GM12878 (cell line): ENCODE measurements around the gene ABCC3. TPM values are rescaled to one million over a fixed set of nuclear protein-coding genes. Genes with fewer than 3 reads are reported as not detected.

Experiments used
- ATAC-seq: fragments of 200-7000 bp; cut with Tn5 transposase; 3 replicates; pipeline ENCODE4 v1.9.1; 2020; ENCODE audit warnings: mild to moderate bottlenecking, moderate library complexity
- BruUV-seq: library from RNA; stranded (reverse); fragments of 400-500 nt; replicated peaks from 2 replicates; lab custom pipeline; 2021; lab: Mats Ljungman, UMichigan
- CTCF ChIA-PET: fragments of 300-600 bp; sonication (Branson Sonifier 250); formaldehyde crosslinking; extraction: SDS; loops from one replicate; lab custom pipeline; 2021; ENCODE audit warnings: inconsistent platforms; lab: Yijun Ruan, JAX
- POLR2A ChIA-PET: fragments of 350-600 bp; formaldehyde crosslinking; extraction: SDS; loops from one replicate; lab custom pipeline; 2021; ENCODE audit warnings: inconsistent platforms; lab: Charles Lee
- RAD21 ChIA-PET: fragments of 300-600 bp; sonication (Branson Sonifier 250); formaldehyde crosslinking; loops from one replicate; lab custom pipeline; 2023; ENCODE audit warnings: antibody characterized with exemption; ENCODE audit not compliant: unreplicated experiment; lab: Charles Lee
- SMC1A ChIA-PET: fragments of 300-600 bp; sonication (Branson Sonifier 250); formaldehyde crosslinking; loops from one replicate; lab custom pipeline; 2023; ENCODE audit not compliant: unreplicated experiment, uncharacterized antibody; lab: Charles Lee
- DNase-seq: peaks from one replicate; pipeline ENCODE4 v3.0.0-alpha.2; 2011; ENCODE audit warnings: low read depth, low spot score
- FAIRE-seq: peaks from 3 replicates; lab custom pipeline; 2011; peaks lifted over from hg19 to GRCh38; lab: Jason Lieb, UNC
- H2AFZ ChIP-seq: 2 replicates; pipeline ENCODE4 v1.6.0; 2011; ENCODE audit warnings: low read depth, low read length, control low read depth; ENCODE audit not compliant: control insufficient read depth
- H3K27ac ChIP-seq: 2 replicates; pipeline ENCODE4 v1.5.1; 2011; ENCODE audit warnings: control low read depth; ENCODE audit not compliant: control insufficient read depth, insufficient read depth
- H3K27me3 ChIP-seq, 2 experiments: replicated peaks in 1 of 2; 2 replicates each; pipeline versions ENCODE4 v1.6.0 to v1.6.1; 2011; ENCODE audit warnings: low read length in 1 of 2; ENCODE audit not compliant: control insufficient read depth in 2 of 2, insufficient read depth in 2 of 2
- H3K36me3 ChIP-seq, 2 experiments: 2 replicates each; pipeline ENCODE4 v1.5.1; 2011; ENCODE audit warnings: low read length in 1 of 2; ENCODE audit not compliant: control insufficient read depth in 2 of 2, insufficient read depth in 2 of 2
- H3K4me1 ChIP-seq: 2 replicates; pipeline ENCODE4 v1.6.1; 2011; ENCODE audit warnings: mild to moderate bottlenecking, low read length, moderate library complexity, mixed read lengths; ENCODE audit not compliant: control insufficient read depth, insufficient read depth
- H3K4me2 ChIP-seq: 2 replicates; pipeline ENCODE4 v1.6.0; 2011; ENCODE audit warnings: control low read depth; ENCODE audit not compliant: control insufficient read depth, insufficient read depth
- H3K4me3 ChIP-seq: fragments of 200-600 bp; sonication (generic); 2 replicates; pipeline ENCODE4 v1.5.1; 2016
- H3K79me2 ChIP-seq: 2 replicates; pipeline ENCODE4 v1.6.0; 2011; ENCODE audit warnings: low read length; ENCODE audit not compliant: control insufficient read depth, insufficient read depth
- H3K9ac ChIP-seq: 2 replicates; pipeline ENCODE4 v1.8.0; 2011; ENCODE audit warnings: low read length, control low read depth, mixed read lengths; ENCODE audit not compliant: control insufficient read depth, insufficient read depth
- H3K9me3 ChIP-seq: replicated peaks from 3 replicates; pipeline ENCODE4 v1.5.1; 2011; ENCODE audit warnings: mild to moderate bottlenecking, low read length; ENCODE audit not compliant: control insufficient read depth, insufficient read depth
- H4K20me1 ChIP-seq: 2 replicates; pipeline ENCODE4 v1.6.0; 2011; ENCODE audit not compliant: control insufficient read depth, insufficient read depth
- RELA ChIP-seq: fragments of 450-650 bp; IDR thresholded peaks from 2 replicates; pipeline ENCODE4 v1.8.0; 2014; ENCODE audit warnings: borderline replicate concordance; ENCODE audit not compliant: partially characterized antibody
- RUNX3 ChIP-seq: IDR thresholded peaks from 2 replicates; pipeline ENCODE4 v1.6.1; 2012; ENCODE audit warnings: low read length, inconsistent platforms
- WGBS: methylation state at CpG from one replicate; pipeline ENCODE4 v1.1.6; 2016; ENCODE audit warnings: low lambda C conversion rate; ENCODE audit not compliant: insufficient replicate concordance, insufficient coverage; ENCODE audit errors: missing lambda C conversion rate; 5-methylcytosine and 5-hydroxymethylcytosine counted together
- in situ Hi-C: fragments of 300-500 bp; cut with MboI; formaldehyde crosslinking; loops from 9 replicates; pipeline ENCODE4 v1.14.3; 2018; ENCODE audit warnings: mixed read lengths
- intact Hi-C: fragments of 100-400 bp; cut with micrococcal nuclease; formaldehyde crosslinking; loops from one replicate; pipeline ENCODE4 v1.14.2; 2022; ENCODE audit not compliant: unreplicated experiment
- polyA plus RNA-seq, 11 experiments: library from polyadenylated mRNA; depleted of rRNA in 4 of 11; unstranded in 6 of 11; stranded (reverse) in 5 of 11; fragments of >200 nt; fragmentation: Nextera tagmentation in 4 of 11; fragmentation: Illumina TruSeq in 1 of 11; extraction: Ambion mirVana in 4 of 11; extraction: Trizol in 1 of 11; gene quantifications; 1 replicate in 1 of 11; 2 replicates in 10 of 11; pipeline versions ENCODE4 v1.2.1 to v1.2.3, GENCODE V29; 2011 to 2016; ENCODE audit warnings: inconsistent platforms in 2 of 11, missing spikeins in 2 of 11, low read depth in 1 of 11
- total RNA-seq, 4 experiments: library from RNA; depleted of rRNA in 3 of 4; stranded (reverse); fragments of >200 nt in 3 of 4; fragmentation: Illumina TruSeq in 1 of 4; extraction: Trizol in 1 of 4; gene quantifications; 2 replicates each; pipeline versions ENCODE4 v1.2.1 to v1.2.3, GENCODE V29; 2013 to 2021
- TF ChIP-seq, protein P1 (sequence below): IDR thresholded peaks from 2 replicates; pipeline ENCODE4 v1.6.1; 2012; ENCODE audit warnings: low read depth, low read length, improper control_type of control experiment
- TF ChIP-seq, protein P2 (sequence below): fragments of 150-350 bp; IDR thresholded peaks from 2 replicates; pipeline ENCODE4 v1.6.1; 2016; ENCODE audit warnings: low read depth, low read length
- TF ChIP-seq, protein P3 (sequence below): IDR thresholded peaks from 2 replicates; pipeline ENCODE4 v1.6.1; 2012; ENCODE audit warnings: improper control_type of control experiment, low read depth, low read length; ENCODE audit not compliant: insufficient replicate concordance

Gene ABCC3
- total and polyA plus RNA-seq, 10 of the 15 experiments (the other 5 are each of a cell fraction or from before 2014, with no cell fraction given) = 0.21 to 2.3 (median 0.71) TPM; not detected in 6

DNA sequence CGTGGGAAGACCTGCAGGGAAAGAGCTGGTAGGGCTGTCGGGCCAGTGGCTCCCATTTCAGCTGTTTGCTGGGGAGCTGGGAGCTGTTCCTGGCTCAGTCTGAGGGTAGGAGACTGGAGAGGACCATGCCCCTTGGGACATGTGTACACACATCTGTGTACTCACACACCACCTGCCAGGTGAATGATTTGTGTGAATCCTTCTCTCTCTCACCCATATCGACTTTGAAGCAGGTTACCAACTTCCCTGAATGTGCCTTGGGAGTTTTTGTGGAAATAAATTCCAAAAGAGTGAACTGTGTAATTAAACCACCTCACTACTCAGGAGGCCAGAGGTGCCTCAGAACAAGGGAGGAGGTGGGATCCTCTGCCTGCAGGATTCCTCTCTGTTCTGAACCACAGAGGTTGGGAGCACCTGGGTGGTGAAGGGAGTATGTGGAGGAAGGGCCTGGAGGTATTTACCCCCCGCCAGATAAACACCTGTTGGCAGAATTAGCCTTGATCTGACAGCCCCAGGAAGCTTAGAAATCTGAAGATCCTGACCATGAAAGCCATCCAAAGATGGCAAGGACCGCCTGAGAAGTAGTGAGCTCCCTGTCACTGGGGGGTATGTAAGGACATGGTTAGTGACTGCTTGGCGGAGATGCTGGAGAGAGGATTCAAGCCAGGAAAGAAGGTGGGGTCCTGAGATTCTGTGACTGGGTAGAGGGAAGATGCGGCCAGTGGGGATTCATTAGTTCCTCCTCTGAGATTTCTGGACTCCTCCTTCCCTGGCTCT is 3.3 kb downstream of the ABCC3 start:
- no peak overlapping the region for H3K27ac ChIP-seq
- TF ChIP-seq, protein P1, sequence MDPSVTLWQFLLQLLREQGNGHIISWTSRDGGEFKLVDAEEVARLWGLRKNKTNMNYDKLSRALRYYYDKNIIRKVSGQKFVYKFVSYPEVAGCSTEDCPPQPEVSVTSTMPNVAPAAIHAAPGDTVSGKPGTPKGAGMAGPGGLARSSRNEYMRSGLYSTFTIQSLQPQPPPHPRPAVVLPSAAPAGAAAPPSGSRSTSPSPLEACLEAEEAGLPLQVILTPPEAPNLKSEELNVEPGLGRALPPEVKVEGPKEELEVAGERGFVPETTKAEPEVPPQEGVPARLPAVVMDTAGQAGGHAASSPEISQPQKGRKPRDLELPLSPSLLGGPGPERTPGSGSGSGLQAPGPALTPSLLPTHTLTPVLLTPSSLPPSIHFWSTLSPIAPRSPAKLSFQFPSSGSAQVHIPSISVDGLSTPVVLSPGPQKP = no peak
- TF ChIP-seq, protein P2, sequence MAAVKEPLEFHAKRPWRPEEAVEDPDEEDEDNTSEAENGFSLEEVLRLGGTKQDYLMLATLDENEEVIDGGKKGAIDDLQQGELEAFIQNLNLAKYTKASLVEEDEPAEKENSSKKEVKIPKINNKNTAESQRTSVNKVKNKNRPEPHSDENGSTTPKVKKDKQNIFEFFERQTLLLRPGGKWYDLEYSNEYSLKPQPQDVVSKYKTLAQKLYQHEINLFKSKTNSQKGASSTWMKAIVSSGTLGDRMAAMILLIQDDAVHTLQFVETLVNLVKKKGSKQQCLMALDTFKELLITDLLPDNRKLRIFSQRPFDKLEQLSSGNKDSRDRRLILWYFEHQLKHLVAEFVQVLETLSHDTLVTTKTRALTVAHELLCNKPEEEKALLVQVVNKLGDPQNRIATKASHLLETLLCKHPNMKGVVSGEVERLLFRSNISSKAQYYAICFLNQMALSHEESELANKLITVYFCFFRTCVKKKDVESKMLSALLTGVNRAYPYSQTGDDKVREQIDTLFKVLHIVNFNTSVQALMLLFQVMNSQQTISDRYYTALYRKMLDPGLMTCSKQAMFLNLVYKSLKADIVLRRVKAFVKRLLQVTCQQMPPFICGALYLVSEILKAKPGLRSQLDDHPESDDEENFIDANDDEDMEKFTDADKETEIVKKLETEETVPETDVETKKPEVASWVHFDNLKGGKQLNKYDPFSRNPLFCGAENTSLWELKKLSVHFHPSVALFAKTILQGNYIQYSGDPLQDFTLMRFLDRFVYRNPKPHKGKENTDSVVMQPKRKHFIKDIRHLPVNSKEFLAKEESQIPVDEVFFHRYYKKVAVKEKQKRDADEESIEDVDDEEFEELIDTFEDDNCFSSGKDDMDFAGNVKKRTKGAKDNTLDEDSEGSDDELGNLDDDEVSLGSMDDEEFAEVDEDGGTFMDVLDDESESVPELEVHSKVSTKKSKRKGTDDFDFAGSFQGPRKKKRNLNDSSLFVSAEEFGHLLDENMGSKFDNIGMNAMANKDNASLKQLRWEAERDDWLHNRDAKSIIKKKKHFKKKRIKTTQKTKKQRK = no peak
- TF ChIP-seq RUNX3 (no peak), RELA (no peak)
- TF ChIP-seq, protein P3, sequence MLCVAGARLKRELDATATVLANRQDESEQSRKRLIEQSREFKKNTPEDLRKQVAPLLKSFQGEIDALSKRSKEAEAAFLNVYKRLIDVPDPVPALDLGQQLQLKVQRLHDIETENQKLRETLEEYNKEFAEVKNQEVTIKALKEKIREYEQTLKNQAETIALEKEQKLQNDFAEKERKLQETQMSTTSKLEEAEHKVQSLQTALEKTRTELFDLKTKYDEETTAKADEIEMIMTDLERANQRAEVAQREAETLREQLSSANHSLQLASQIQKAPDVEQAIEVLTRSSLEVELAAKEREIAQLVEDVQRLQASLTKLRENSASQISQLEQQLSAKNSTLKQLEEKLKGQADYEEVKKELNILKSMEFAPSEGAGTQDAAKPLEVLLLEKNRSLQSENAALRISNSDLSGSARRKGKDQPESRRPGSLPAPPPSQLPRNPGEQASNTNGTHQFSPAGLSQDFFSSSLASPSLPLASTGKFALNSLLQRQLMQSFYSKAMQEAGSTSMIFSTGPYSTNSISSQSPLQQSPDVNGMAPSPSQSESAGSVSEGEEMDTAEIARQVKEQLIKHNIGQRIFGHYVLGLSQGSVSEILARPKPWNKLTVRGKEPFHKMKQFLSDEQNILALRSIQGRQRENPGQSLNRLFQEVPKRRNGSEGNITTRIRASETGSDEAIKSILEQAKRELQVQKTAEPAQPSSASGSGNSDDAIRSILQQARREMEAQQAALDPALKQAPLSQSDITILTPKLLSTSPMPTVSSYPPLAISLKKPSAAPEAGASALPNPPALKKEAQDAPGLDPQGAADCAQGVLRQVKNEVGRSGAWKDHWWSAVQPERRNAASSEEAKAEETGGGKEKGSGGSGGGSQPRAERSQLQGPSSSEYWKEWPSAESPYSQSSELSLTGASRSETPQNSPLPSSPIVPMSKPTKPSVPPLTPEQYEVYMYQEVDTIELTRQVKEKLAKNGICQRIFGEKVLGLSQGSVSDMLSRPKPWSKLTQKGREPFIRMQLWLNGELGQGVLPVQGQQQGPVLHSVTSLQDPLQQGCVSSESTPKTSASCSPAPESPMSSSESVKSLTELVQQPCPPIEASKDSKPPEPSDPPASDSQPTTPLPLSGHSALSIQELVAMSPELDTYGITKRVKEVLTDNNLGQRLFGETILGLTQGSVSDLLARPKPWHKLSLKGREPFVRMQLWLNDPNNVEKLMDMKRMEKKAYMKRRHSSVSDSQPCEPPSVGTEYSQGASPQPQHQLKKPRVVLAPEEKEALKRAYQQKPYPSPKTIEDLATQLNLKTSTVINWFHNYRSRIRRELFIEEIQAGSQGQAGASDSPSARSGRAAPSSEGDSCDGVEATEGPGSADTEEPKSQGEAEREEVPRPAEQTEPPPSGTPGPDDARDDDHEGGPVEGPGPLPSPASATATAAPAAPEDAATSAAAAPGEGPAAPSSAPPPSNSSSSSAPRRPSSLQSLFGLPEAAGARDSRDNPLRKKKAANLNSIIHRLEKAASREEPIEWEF = no peak
- H4K20me1 ChIP-seq = no peaks in the 10 kb centered on the region
- no peak overlapping the region for H2AFZ ChIP-seq
- H3K9me3 ChIP-seq = no peaks in the 10 kb centered on the region
- in situ Hi-C loops = no loop called here
- CTCF ChIA-PET = interaction anchor here (0.6 to 17.1 kb wide), 5 partner anchors 10 to 515 kb away, joined by 3 to 211 read pairs (median 3); partner anchors contain the start of gene NME1
- ATAC-seq = no peak
- H3K9ac ChIP-seq = no peak overlapping the region
- no peaks in the 10 kb centered on the region; a peak in 2 of 4 replicates for H3K27me3 ChIP-seq
- no TSS peak for BruUV-seq
- no peaks in the 10 kb centered on the region; the same call in 1 of the 2 replicates for H3K79me2 ChIP-seq
- POLR2A ChIA-PET = interaction anchor here (0.7 kb wide), 2 partner anchors 69 to 276 kb away, joined by 3 read pairs; no protein-coding TSS in a partner anchor
- no peak overlapping the region for H3K4me3 ChIP-seq
- 31% methylated on average over 7 of the region's 7 CpGs for WGBS
- H3K4me2 ChIP-seq = no peak overlapping the region
- no peaks in the 10 kb centered on the region for H3K36me3 ChIP-seq
- no peak for DNase-seq
- SMC1A ChIA-PET = interaction anchor here (0.7 to 3.8 kb wide), 2 partner anchors 15 to 58 kb away, joined by 3 to 17 read pairs; no protein-coding TSS in a partner anchor
- no peak for FAIRE-seq
- H3K4me1 ChIP-seq = peaks cover 4% of the 10 kb centered on the region; the same call in 1 of the 2 replicates
- intact Hi-C loops = no loop called here
- RAD21 ChIA-PET = interaction anchor here (0.7 to 0.8 kb wide), 2 partner anchors 59 to 87 kb away, joined by 3 read pairs; no protein-coding TSS in a partner anchor
